IMR-90 (cell line): ENCODE measurements around the gene RHBDL3. TPM values are rescaled to one million over a fixed set of nuclear protein-coding genes. Genes with fewer than 3 reads are reported as not detected.
A peak's percentile ranks its signal among the peaks of the same experiment; 100 is the strongest.

Experiments used
- ATAC-seq: fragments of 200-7000 bp; cut with Tn5 transposase; 2 replicates; pipeline ENCODE4 v1.9.1; 2020; ENCODE audit warnings: low read depth, mild to moderate bottlenecking, moderate library complexity
- BruUV-seq: library from RNA; stranded (reverse); fragments of 400-500 nt; replicated peaks from 2 replicates; lab custom pipeline; 2021; lab: Mats Ljungman, UMichigan
- CTCF ChIA-PET: fragments of 300-600 bp; formaldehyde crosslinking; extraction: SDS; loops from one replicate; lab custom pipeline; 2021; ENCODE audit warnings: antibody characterized with exemption; lab: Yijun Ruan, JAX
- POLR2A ChIA-PET: fragments of 300-600 bp; sonication (Branson Sonifier 250); formaldehyde crosslinking; loops from one replicate; lab custom pipeline; 2022; ENCODE audit warnings: antibody characterized with exemption; ENCODE audit not compliant: unreplicated experiment; lab: Charles Lee
- DNase-seq: peaks from one replicate; pipeline ENCODE4 v3.0.0; 2013
- H2AFZ ChIP-seq: replicated peaks from 2 replicates; pipeline ENCODE3; 2013; ENCODE audit warnings: low read length, mild to moderate bottlenecking; ENCODE audit not compliant: poor library complexity
- H2AK5ac ChIP-seq: 2 replicates; pipeline ENCODE4 v1.6.1; 2013; ENCODE audit warnings: low read depth, low read length, inconsistent platforms
- H2AK9ac ChIP-seq: replicated peaks from 2 replicates; pipeline ENCODE3; 2013; ENCODE audit warnings: mild to moderate bottlenecking, low read depth, low read length, moderate library complexity; ENCODE audit not compliant: poor library complexity
- H2BK120ac ChIP-seq: 2 replicates; pipeline ENCODE4 v1.6.1; 2013; ENCODE audit warnings: low read depth, low read length, inconsistent platforms
- H2BK15ac ChIP-seq: 3 replicates; pipeline ENCODE4 v1.6.1; 2013; ENCODE audit warnings: low read depth, low read length, inconsistent platforms
- H2BK20ac ChIP-seq: 2 replicates; pipeline ENCODE4 v1.6.1; 2013; ENCODE audit warnings: low read depth, mild to moderate bottlenecking, inconsistent platforms, low read length, moderate library complexity
- H2BK5ac ChIP-seq: 2 replicates; pipeline ENCODE4 v1.6.1; 2013; ENCODE audit warnings: mild to moderate bottlenecking, low read depth, low read length, inconsistent platforms; ENCODE audit not compliant: poor library complexity, severe bottlenecking
- H3K14ac ChIP-seq: replicated peaks from 2 replicates; pipeline ENCODE4 v1.6.1; 2013; ENCODE audit warnings: low read depth, low read length, inconsistent platforms
- H3K18ac ChIP-seq: 2 replicates; pipeline ENCODE4 v1.6.1; 2013; ENCODE audit warnings: low read depth, low read length, control low read depth
- H3K23ac ChIP-seq: 2 replicates; pipeline ENCODE4 v1.6.1; 2013; ENCODE audit warnings: low read depth, low read length, inconsistent platforms
- H3K27ac ChIP-seq: 2 replicates; pipeline ENCODE4 v1.5.1; 2013; ENCODE audit warnings: mild to moderate bottlenecking, control low read depth, low read length; ENCODE audit not compliant: insufficient read depth
- H3K27me3 ChIP-seq: 2 replicates; pipeline ENCODE4 v1.6.1; 2013; ENCODE audit warnings: low read length; ENCODE audit not compliant: control insufficient read depth, insufficient read depth
- H3K36me3 ChIP-seq: 2 replicates; pipeline ENCODE4 v1.6.1; 2013; ENCODE audit warnings: low read length, mixed read lengths; ENCODE audit not compliant: control insufficient read depth, insufficient read depth
- H3K4ac ChIP-seq: 2 replicates; pipeline ENCODE4 v1.6.1; 2013; ENCODE audit warnings: low read depth, low read length, inconsistent platforms
- H3K4me1 ChIP-seq: 2 replicates; pipeline ENCODE4 v1.6.1; 2013; ENCODE audit warnings: low read length, mixed read lengths; ENCODE audit not compliant: control insufficient read depth, insufficient read depth
- H3K4me2 ChIP-seq: 2 replicates; pipeline ENCODE4 v1.6.1; 2013; ENCODE audit warnings: low read depth, mild to moderate bottlenecking, control low read depth, low read length, moderate library complexity
- H3K4me3 ChIP-seq: 2 replicates; pipeline ENCODE4 v1.5.1; 2013; ENCODE audit warnings: low read depth, mild to moderate bottlenecking, control low read depth, low read length, moderate library complexity; ENCODE audit not compliant: insufficient read depth
- H3K56ac ChIP-seq: 2 replicates; pipeline ENCODE4 v1.6.1; 2013; ENCODE audit warnings: low read length, inconsistent platforms; ENCODE audit not compliant: insufficient read depth; ENCODE audit errors: extremely low read depth
- H3K79me1 ChIP-seq, 2 experiments: 2 replicates each; pipeline ENCODE4 v1.6.1; 2013; ENCODE audit warnings: low read length in 2 of 2, inconsistent platforms in 1 of 2, low read depth in 1 of 2
- H3K9ac ChIP-seq: 2 replicates; pipeline ENCODE4 v1.6.1; 2013; ENCODE audit warnings: low read depth, low read length, control low read depth
- H3K9me1 ChIP-seq: 2 replicates; pipeline ENCODE4 v1.6.1; 2013; ENCODE audit warnings: low read length, inconsistent platforms; ENCODE audit not compliant: insufficient read depth
- H3K9me3 ChIP-seq: 2 replicates; pipeline ENCODE4 v1.6.1; 2013; ENCODE audit warnings: low read length; ENCODE audit not compliant: control insufficient read depth, insufficient read depth
- H4K20me1 ChIP-seq: 2 replicates; pipeline ENCODE4 v1.6.1; 2013; ENCODE audit warnings: low read length, inconsistent platforms; ENCODE audit not compliant: insufficient read depth
- H4K5ac ChIP-seq: 2 replicates; pipeline ENCODE4 v1.6.1; 2013; ENCODE audit warnings: mild to moderate bottlenecking, low read depth, low read length, control low read depth
- H4K8ac ChIP-seq, 2 experiments: 2 replicates each; pipeline ENCODE4 v1.6.1; 2013; ENCODE audit warnings: low read depth in 2 of 2, low read length in 2 of 2, control low read depth in 1 of 2, inconsistent platforms in 1 of 2
- H4K91ac ChIP-seq: 2 replicates; pipeline ENCODE4 v1.6.1; 2013; ENCODE audit warnings: low read depth, low read length, inconsistent platforms; ENCODE audit not compliant: insufficient read depth
- BHLHE40 ChIP-seq: fragments of 150-350 bp; IDR thresholded peaks from 2 replicates; pipeline ENCODE4 v1.6.1; 2016; ENCODE audit warnings: mild to moderate bottlenecking, low read depth, low read length
- RAD21 ChIP-seq: IDR thresholded peaks from 2 replicates; pipeline ENCODE4 v1.6.1; 2012; ENCODE audit warnings: low read length, improper control_type of control experiment
- SMC3 ChIP-seq: fragments of 150-350 bp; IDR thresholded peaks from 2 replicates; pipeline ENCODE4 v1.6.1; 2016; ENCODE audit warnings: low read depth, mild to moderate bottlenecking, antibody characterized with exemption, low read length, moderate library complexity
- WGBS, 2 experiments: methylation state at CpG; one replicate each; pipeline versions ENCODE4 v1.1.5 to v1.1.7; 2013; ENCODE audit warnings: missing lambda C conversion rate in 2 of 2; ENCODE audit not compliant: insufficient read length in 1 of 2; ENCODE audit errors: extremely low coverage in 2 of 2; 5-methylcytosine and 5-hydroxymethylcytosine counted together
- dilution Hi-C: fragments of 300-500 bp; cut with HindIII; formaldehyde crosslinking; loops from one replicate; pipeline ENCODE4 v1.14.3; 2018; ENCODE audit warnings: low sequenced_read_pairs; ENCODE audit not compliant: unreplicated experiment
- in situ Hi-C: fragments of 300-500 bp; cut with MboI; formaldehyde crosslinking; loops from 3 replicates; pipeline ENCODE4 v1.14.3; 2019; ENCODE audit warnings: low sequenced_read_pairs, inconsistent platforms, mixed read lengths
- intact Hi-C: fragments of 100-400 bp; cut with micrococcal nuclease; formaldehyde crosslinking; loops from 2 replicates; pipeline ENCODE4 v1.10.0; 2022
- polyA plus RNA-seq, 3 experiments: library from polyadenylated mRNA; depleted of rRNA; stranded (reverse); fragments of >200 nt; gene quantifications; 2 replicates each; pipeline ENCODE4 v1.2.3, GENCODE V29; 2012; ENCODE audit warnings: low replicate concordance in 1 of 3
- total RNA-seq: library from RNA; depleted of rRNA; stranded (reverse); fragments of >200 nt; gene quantifications from 2 replicates; pipeline ENCODE4 v1.2.3, GENCODE V29; 2012
- TF ChIP-seq, protein P1 (sequence below): fragments of 150-350 bp; IDR thresholded peaks from 2 replicates; pipeline ENCODE4 v1.6.1; 2016; ENCODE audit warnings: low read depth, mild to moderate bottlenecking, low read length, moderate library complexity, borderline replicate concordance
- TF ChIP-seq, protein P2 (sequence below): conservative IDR thresholded peaks from 2 replicates; pipeline ENCODE4 v1.5.1; 2012; ENCODE audit warnings: mild to moderate bottlenecking, low read depth, low read length, improper control_type of control experiment

The RHBDL3 gene
- total and polyA plus RNA-seq, 2 of the 4 experiments (the other 2 are of a cell fraction), result 0.09 to 0.18 TPM

DNA sequence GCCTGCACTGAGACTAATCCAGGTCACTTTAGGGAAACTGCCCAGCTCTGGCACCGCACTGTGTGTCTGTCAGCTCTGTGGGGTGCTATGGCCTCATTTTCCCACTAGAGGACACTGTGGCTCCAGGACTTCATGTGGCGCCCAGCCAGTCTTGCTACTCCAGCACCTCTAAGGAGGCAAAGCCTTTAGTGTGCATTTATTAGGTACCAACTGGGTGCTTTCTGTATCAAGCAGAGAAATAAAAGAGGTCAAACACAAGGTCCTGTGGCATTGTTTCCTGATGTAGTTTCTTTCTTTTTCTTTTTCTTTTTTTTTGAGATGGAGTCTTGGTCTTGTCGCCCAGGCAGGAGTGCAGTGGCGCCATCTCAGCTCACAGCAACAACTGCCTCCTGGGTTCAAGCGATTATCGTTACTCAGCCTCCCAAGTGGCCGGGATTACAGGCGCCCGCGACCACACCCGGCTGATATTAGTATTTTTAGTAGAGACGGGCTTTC lies 12.5 kb upstream of the RHBDL3 start:
- Histone ChIP-seq H2AFZ (peak overlapping the region; percentile 65), H3K36me3 (no peaks in the 10 kb centered on the region), H2AK5ac (no peak overlapping the region), H3K14ac (no peak overlapping the region), H4K20me1 (no peaks in the 10 kb centered on the region), H3K27me3 (peaks cover 4% of the 10 kb centered on the region; the same call in 1 of the 2 replicates), H4K5ac (no peak overlapping the region), H3K56ac (no peak overlapping the region), H3K4me2 (no peak overlapping the region), H2BK120ac (no peak overlapping the region), H3K9me3 (no peaks in the 10 kb centered on the region), H4K91ac (no peak overlapping the region), H3K79me1 (no peaks in the 10 kb centered on the region), H3K9ac (no peak overlapping the region), H3K4me1 (peaks cover 5% of the 10 kb centered on the region; the same call in 1 of the 2 replicates), H2BK15ac (no peak overlapping the region), H3K4ac (no peak overlapping the region), H3K27ac (no peak overlapping the region), H4K8ac (no peak overlapping the region), H3K9me1 (peaks cover 3% of the 10 kb centered on the region; the same call in 1 of the 2 replicates), H3K4me3 (no peak overlapping the region), H2BK20ac (no peak overlapping the region), H2AK9ac (no peak overlapping the region), H3K23ac (no peak overlapping the region), H2BK5ac (no peak overlapping the region), H3K18ac (no peak overlapping the region)
- WGBS, 2 experiments, result no CpG with 5 or more reads among the region's 12 CpGs
- DNase-seq (peak; percentile 65), ATAC-seq (peak; percentile 97)
- CTCF ChIA-PET, result interaction anchor here (0.5 to 1.2 kb wide), 8 partner anchors 25 to 93 kb away, joined by 3 to 6 read pairs (median 4); no protein-coding TSS in a partner anchor
- in situ Hi-C loops (no loop called here), intact Hi-C loops (loop anchor here (1.0 to 10.0 kb wide), 3 partner anchors 66 to 504 kb away; partner anchors contain the start of gene PSMD11), dilution Hi-C loops (no loop called here)
- POLR2A ChIA-PET, result no interaction called here
- no TSS peak for BruUV-seq
- TF ChIP-seq SMC3 (peak; percentile 95), BHLHE40 (no peak), RAD21 (peak; percentile 99)
- TF ChIP-seq, protein P1, sequence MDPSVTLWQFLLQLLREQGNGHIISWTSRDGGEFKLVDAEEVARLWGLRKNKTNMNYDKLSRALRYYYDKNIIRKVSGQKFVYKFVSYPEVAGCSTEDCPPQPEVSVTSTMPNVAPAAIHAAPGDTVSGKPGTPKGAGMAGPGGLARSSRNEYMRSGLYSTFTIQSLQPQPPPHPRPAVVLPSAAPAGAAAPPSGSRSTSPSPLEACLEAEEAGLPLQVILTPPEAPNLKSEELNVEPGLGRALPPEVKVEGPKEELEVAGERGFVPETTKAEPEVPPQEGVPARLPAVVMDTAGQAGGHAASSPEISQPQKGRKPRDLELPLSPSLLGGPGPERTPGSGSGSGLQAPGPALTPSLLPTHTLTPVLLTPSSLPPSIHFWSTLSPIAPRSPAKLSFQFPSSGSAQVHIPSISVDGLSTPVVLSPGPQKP, result no peak
- TF ChIP-seq, protein P2, sequence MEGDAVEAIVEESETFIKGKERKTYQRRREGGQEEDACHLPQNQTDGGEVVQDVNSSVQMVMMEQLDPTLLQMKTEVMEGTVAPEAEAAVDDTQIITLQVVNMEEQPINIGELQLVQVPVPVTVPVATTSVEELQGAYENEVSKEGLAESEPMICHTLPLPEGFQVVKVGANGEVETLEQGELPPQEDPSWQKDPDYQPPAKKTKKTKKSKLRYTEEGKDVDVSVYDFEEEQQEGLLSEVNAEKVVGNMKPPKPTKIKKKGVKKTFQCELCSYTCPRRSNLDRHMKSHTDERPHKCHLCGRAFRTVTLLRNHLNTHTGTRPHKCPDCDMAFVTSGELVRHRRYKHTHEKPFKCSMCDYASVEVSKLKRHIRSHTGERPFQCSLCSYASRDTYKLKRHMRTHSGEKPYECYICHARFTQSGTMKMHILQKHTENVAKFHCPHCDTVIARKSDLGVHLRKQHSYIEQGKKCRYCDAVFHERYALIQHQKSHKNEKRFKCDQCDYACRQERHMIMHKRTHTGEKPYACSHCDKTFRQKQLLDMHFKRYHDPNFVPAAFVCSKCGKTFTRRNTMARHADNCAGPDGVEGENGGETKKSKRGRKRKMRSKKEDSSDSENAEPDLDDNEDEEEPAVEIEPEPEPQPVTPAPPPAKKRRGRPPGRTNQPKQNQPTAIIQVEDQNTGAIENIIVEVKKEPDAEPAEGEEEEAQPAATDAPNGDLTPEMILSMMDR, result peak; percentile 98
